ENCODE results near the gene AMY1B. TPM values are rescaled to one million over a fixed set of nuclear protein-coding genes. Genes with fewer than 3 reads are reported as not detected.
"Not testable (repeated sequence)": the region's sequence is repeated elsewhere in the genome, so short reads cannot be mapped to it uniquely, and the experiment has no call there.

Gene AMY1B
- total and polyA plus RNA-seq, 2 donors (not counting 3 experiments of a cell fraction or from before 2014, with no cell fraction given) = not detected

- H3K4me2 ChIP-seq (ENCODE audit: insufficient read depth, low read length); H3K9me1 ChIP-seq (replicated peaks; ENCODE audit: control insufficient read depth, extremely low read depth, insufficient read depth, low read length); POLR2A ChIA-PET; H2AFZ ChIP-seq (ENCODE audit: low read depth, low read length); dilution Hi-C loops (cut with MboI; ENCODE audit: extremely low pct_ligation_motif_present, low sequenced_read_pairs); DNase-seq (ENCODE audit: low read depth, low spot score); intact Hi-C loops (cut with micrococcal nuclease); H3K9ac ChIP-seq (replicated peaks; ENCODE audit: extremely low read depth, insufficient read depth, low read length); H3K4me1 ChIP-seq (ENCODE audit: control insufficient read depth, extremely low read depth, insufficient read depth, low read length); H3K27ac ChIP-seq (ENCODE audit: insufficient read depth, low read depth, low read length); FAIRE-seq; H3K36me3 ChIP-seq (ENCODE audit: control insufficient read depth in 2 of 2, extremely low read depth in 1 of 2, insufficient read depth in 2 of 2, low read length in 2 of 2); CTCF ChIA-PET; H4K20me1 ChIP-seq (replicated peaks; ENCODE audit: control insufficient read depth, extremely low read depth, insufficient read depth, low read length); H3K4me3 ChIP-seq (replicated peaks in 1 of 3; ENCODE audit: insufficient read depth in 1 of 3, low read depth in 1 of 3, low read length in 3 of 3); H3K79me2 ChIP-seq (ENCODE audit: control insufficient read depth, insufficient read depth, low read length); BruUV-seq (replicated peaks); H3K27me3 ChIP-seq (ENCODE audit: control insufficient read depth in 2 of 2, insufficient read depth in 2 of 2, low read length in 2 of 2); H3K9me3 ChIP-seq (replicated peaks; ENCODE audit: control insufficient read depth, insufficient read depth, low read length): not testable (repeated sequence)
Observed at GRCh38 chr1:103650305-103650704, 45.7 kb downstream of the AMY1B start.

GRCh38 chr1:103643908-103644307 is 52.1 kb downstream of the AMY1B start:
- POLR2A ChIA-PET; intact Hi-C loops (cut with micrococcal nuclease); H3K27ac ChIP-seq (ENCODE audit: insufficient read depth, low read depth, low read length); H3K79me2 ChIP-seq (ENCODE audit: control insufficient read depth, insufficient read depth, low read length); H3K9me1 ChIP-seq (replicated peaks; ENCODE audit: control insufficient read depth, extremely low read depth, insufficient read depth, low read length); H3K9me3 ChIP-seq (replicated peaks; ENCODE audit: control insufficient read depth, insufficient read depth, low read length); H2AFZ ChIP-seq (ENCODE audit: low read depth, low read length); H4K20me1 ChIP-seq (replicated peaks; ENCODE audit: control insufficient read depth, extremely low read depth, insufficient read depth, low read length); H3K36me3 ChIP-seq (ENCODE audit: control insufficient read depth in 2 of 2, extremely low read depth in 1 of 2, insufficient read depth in 2 of 2, low read length in 2 of 2); H3K4me1 ChIP-seq (ENCODE audit: control insufficient read depth, extremely low read depth, insufficient read depth, low read length); H3K9ac ChIP-seq (replicated peaks; ENCODE audit: extremely low read depth, insufficient read depth, low read length); DNase-seq (ENCODE audit: low read depth, low spot score); H3K4me2 ChIP-seq (ENCODE audit: insufficient read depth, low read length); FAIRE-seq; H3K4me3 ChIP-seq (replicated peaks in 1 of 3; ENCODE audit: insufficient read depth in 1 of 3, low read depth in 1 of 3, low read length in 3 of 3); CTCF ChIA-PET; BruUV-seq (replicated peaks); H3K27me3 ChIP-seq (ENCODE audit: control insufficient read depth in 2 of 2, insufficient read depth in 2 of 2, low read length in 2 of 2); dilution Hi-C loops (cut with MboI; ENCODE audit: extremely low pct_ligation_motif_present, low sequenced_read_pairs): not testable (repeated sequence)

GRCh38 chr1:103641194-103641593 is 54.8 kb downstream of the AMY1B start:
- H2AFZ ChIP-seq (ENCODE audit: low read depth, low read length); intact Hi-C loops (cut with micrococcal nuclease); BruUV-seq (replicated peaks); H3K4me3 ChIP-seq (replicated peaks in 1 of 3; ENCODE audit: insufficient read depth in 1 of 3, low read depth in 1 of 3, low read length in 3 of 3); H4K20me1 ChIP-seq (replicated peaks; ENCODE audit: control insufficient read depth, extremely low read depth, insufficient read depth, low read length); POLR2A ChIA-PET; DNase-seq (ENCODE audit: low read depth, low spot score); FAIRE-seq; H3K9me3 ChIP-seq (replicated peaks; ENCODE audit: control insufficient read depth, insufficient read depth, low read length); H3K79me2 ChIP-seq (ENCODE audit: control insufficient read depth, insufficient read depth, low read length); dilution Hi-C loops (cut with MboI; ENCODE audit: extremely low pct_ligation_motif_present, low sequenced_read_pairs); H3K27me3 ChIP-seq (ENCODE audit: control insufficient read depth in 2 of 2, insufficient read depth in 2 of 2, low read length in 2 of 2); H3K27ac ChIP-seq (ENCODE audit: insufficient read depth, low read depth, low read length); CTCF ChIA-PET; H3K4me1 ChIP-seq (ENCODE audit: control insufficient read depth, extremely low read depth, insufficient read depth, low read length); H3K9ac ChIP-seq (replicated peaks; ENCODE audit: extremely low read depth, insufficient read depth, low read length); H3K36me3 ChIP-seq (ENCODE audit: control insufficient read depth in 2 of 2, extremely low read depth in 1 of 2, insufficient read depth in 2 of 2, low read length in 2 of 2); H3K9me1 ChIP-seq (replicated peaks; ENCODE audit: control insufficient read depth, extremely low read depth, insufficient read depth, low read length); H3K4me2 ChIP-seq (ENCODE audit: insufficient read depth, low read length): not testable (repeated sequence)

Small RNA genes lying within 50 kb of the gene (small RNA-seq; reads per million reads assigned to genes)
- not detected for gene AC105272.1 (ENCODE audit: insufficient read depth, insufficient read length, low read depth, low replicate concordance)

Other genes with a start within 250 kb of the AMY1B start
- gene RNPC3, start 170.5 kb downstream of the AMY1B start, total RNA-seq = 12.2 and 16.7 TPM in 2 replicates
- gene RNPC3, start 170.5 kb downstream of the AMY1B start, polyA plus RNA-seq = 9.2 and 11.5 TPM in 2 replicates
- 1.2 and 1.8 TPM in 2 replicates for gene AMY2B, start 124.6 kb downstream of the AMY1B start, total RNA-seq
- gene AMY2B, start 124.6 kb downstream of the AMY1B start, polyA plus RNA-seq = 0.53 and 1.0 TPM in 2 replicates
- not detected in 2 replicates for gene AMY2A, start 78.8 kb downstream of the AMY1B start, total RNA-seq
- gene AMY2A, start 78.8 kb downstream of the AMY1B start, polyA plus RNA-seq = not detected in 2 replicates
- not detected in 2 replicates for gene AMY1A, start 40.5 kb downstream of the AMY1B start, total RNA-seq
- gene AMY1A, start 40.5 kb downstream of the AMY1B start, polyA plus RNA-seq = not detected in 2 replicates
- not detected in 2 replicates for gene AMY1C, start 53.7 kb upstream of the AMY1B start, total RNA-seq
- not detected in 2 replicates for gene AMY1C, start 53.7 kb upstream of the AMY1B start, polyA plus RNA-seq